LoVo (cell line): ENCODE measurements around the gene IL12A.

Experiments used
- DNase-seq: peaks from one replicate; pipeline ENCODE4 v3.0.0-alpha.2; 2016; ENCODE audit warnings: low spot score

The IL12A gene

DNA sequence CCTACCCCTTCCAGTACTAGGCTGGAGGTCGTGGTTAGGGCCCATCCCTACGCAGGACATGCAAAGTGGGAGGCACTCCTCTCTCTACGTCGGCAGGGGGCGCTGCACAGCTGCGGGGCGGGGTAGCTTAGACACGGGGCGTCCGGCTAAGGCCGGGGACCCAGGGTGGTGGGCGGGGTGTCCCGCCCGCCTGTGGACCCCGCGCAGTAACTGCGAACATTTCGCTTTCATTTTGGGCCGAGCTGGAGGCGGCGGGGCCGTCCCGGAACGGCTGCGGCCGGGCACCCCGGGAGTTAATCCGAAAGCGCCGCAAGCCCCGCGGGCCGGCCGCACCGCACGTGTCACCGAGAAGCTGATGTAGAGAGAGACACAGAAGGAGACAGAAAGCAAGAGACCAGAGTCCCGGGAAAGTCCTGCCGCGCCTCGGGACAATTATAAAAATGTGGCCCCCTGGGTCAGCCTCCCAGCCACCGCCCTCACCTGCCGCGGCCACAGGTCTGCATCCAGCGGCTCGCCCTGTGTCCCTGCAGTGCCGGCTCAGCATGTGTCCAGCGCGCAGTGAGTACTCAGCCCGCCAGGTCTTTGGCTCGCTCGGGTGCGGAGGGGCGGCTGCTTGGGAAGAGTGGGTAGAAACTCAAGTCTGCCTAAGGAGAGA, at the start of gene IL12A:
TSS of gene IL12A (plus strand) at position 219 of the 655 bp plus-strand sequence.
- peak; percentile 83 for DNase-seq

DNA sequence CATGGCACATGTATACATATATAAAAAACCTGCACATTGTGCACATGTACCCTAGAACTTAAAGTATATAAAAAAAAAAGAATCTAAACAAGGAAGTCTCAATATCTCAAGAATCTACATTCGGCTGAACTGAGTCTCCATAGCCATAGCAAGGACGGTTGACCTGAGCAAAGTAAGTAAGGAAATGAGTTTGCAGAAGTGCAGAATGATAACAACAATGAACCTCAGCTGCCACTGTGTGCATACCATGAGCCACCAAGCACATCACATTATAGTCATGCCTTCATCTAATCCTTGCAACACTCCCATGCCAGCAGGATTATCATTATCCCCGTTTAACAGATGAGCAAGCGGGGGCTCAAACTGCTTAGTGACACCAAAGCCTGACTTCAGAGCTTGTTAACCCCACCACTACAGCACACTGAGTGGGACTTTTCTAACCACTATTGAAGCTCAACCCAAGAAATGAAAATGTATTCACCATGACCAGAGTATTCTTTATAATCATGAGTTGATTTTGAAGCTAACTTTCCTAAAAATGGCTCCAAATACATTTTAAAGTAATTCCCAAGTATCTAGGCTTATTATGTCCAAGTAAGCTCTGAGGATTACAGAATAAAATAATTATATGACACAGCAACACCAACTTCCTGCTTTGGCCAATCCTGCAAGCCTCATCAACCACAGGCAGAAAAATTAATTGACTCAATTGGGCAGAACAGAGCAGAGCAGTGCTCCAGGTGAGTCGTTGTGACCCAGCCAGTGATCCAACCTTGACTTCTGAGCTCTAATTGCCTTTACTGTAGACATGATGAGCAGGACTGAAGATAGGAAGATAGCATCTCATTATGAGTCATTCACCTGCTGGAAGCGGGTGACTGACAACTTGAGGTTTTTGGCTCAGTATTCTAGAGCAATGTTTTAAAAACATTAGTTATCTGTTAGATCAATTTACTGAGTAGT, 47.3 kb upstream of the IL12A start:
- peak; percentile 12 for DNase-seq

DNA sequence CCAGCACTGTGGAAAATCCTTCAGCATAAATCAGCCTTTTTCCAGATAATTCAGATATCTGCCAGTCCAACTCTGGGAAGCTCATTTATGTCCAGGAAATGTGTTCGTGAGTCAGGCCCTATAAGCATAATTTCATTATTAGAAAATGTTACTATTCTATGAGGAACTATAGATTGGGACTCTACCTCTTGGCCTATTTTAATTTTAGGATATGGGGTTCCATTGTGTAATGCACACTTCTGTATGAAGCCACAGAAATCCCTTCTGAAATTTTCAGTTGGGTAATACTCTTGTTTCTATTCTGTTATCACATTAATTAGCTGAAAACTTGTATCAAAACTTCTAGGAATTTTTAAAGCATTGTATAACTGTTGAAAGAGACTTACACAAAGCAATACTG, 43.9 kb upstream of the IL12A start:
- no peak for DNase-seq

DNA sequence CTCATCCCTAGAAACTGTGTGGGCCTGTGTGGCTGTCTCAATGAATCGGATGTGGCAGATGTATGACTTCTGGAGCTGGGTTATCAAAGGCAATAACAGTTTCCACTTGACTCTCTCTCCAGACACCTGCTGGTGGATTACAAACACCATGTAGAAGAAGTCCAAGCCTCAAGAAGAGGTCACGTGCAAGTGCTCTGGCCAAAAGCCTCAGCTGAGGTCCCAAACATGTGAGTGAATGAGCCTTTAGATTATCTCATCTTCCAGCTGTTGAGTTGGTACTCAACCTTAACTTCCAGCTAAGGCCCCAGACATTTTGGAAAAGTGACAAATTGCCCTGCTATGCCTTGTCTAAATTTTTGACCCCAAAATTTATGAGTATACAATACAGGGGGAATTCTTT, 42.7 kb upstream of the IL12A start:
- no peak for DNase-seq

DNA sequence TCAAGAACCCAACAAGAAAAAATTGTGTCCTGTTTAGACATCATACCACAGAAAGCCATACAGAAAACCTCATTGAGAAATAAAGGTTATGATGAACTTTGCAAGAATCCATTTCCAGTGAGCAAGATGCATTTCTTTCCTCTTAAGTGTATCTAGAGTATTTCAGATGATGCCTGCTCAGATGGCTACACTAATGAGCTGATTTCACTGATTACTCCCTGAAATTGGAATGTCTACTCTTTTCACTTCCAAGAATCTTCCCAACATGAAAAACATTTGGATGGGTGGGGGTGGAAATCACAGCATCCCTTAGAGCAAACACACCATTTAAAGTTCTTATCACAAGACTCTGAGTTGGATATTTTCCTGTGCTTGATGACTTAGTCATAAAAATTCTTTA, 41.4 kb upstream of the IL12A start:
- no peak for DNase-seq

DNA sequence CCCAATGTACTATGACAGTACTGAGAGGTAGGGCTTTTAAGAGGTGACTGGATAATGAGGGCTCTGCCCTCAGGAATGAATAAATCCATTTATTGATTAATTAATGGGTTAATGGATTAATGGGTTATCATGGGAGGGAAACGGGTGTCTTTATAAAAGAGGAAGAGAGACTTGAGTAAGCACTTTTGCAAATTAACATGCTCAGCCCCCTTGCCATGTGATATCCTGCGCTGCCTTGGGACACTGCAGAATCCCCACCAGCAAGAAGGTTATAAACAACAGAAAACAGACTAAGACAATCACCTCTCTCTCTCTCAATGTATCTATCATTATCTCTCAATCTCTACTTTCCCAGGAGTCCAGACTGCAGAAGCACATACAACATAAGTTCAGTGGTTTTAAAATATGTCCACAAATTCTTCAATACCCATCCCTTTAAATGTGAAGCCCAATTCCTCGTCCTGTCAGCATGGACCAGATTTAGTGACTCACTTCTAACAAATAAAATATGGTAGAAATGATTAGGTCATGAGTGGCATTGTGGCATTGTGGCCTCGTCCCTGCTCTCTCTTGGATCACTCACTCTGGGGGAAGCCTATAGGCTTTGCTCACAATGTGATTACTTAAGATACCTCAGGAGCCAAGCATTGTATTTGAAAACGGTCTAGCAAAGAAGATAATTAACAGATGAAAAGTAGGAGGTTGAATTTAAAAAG, 40.0 kb upstream of the IL12A start:
- DNase-seq, result no peak

DNA sequence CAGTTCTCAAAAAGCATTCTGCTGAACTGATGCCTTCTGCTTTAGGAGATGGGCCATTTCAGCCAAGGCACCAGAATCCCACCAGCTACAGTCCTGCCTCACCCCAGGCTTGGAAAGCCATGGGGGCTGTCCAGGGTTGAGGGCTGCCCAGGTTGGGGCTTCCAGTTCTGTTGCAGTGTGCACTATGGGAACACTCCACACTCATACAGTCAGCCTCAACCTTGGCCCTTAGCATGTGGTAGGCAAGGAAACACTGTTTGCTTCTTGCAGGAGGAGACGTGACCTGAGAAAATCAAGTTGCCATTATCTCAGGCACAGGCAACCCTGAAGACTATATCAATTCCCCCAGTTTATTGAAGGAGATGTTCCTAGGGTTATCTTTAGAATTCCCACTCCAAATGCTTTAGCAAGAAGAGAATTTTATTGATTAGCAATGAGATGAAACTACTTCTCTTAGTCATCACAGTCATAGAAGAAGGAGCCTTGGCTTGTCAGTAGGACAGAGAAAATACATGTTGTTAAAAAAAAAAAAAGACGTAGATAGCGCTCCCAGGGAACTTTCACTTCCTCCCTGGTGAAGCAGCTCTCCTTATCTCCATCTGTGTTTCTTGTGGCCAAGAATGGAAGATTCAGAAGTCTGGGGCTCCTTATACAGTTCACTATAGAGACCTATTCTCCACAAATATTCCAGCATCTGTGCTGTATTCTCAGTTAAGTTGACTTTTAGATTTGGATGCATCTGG, 38.3 kb upstream of the IL12A start:
- DNase-seq, result no peak

DNA sequence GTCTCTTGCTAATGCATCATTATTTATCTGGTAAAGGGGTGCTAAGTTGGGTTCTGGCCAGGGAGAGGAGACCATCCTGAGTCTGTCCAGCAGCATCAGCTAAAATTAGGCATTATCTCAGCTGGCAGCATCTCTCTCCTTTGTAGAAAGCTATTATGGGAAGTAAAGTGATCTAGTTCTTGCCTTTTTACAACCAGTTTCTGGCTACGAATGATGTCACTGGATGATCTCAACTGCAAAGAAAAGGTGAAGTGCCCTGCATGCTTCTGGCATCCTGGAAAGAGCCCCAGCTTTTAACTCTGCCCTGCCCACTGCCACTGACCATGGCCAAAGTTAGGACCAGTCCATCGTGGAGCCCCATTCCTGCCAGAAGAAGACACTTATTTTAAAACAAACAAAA, 37.1 kb upstream of the IL12A start:
- no peak for DNase-seq

DNA sequence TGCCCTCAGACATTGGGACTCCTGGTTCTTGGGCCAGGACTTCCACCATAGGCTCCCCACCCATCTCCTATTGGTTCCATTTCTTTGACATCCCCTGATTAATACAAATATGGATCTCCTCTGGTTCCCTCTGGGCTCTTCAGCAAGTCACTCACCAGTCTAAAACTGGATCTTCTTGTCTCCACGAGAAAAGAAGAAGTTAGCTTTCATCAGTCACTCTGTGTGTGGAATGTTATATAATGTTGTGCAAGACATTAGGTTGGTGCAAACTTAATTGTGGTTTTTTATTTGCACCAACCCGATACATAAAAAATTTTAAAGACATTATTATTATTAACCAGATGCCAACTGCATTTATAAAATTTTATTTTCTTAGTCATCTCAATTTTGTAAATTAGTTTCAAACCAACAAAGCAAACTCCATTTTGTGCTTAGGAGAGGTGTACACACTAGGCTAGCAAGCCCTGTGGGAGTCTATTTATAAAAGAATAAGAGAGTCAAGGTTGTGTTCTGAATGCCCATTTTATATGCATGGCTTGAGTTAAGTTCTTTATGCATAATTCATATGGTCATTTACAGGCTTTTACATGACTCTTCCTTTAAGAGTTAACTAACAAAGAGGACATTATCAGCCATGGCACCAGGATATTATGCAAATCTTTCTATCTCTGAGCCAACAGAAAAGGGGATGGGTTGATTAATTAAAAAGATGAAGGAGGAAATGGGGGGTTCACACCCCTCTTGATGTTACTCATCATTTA, 35.1 kb upstream of the IL12A start:
- no peak for DNase-seq

DNA sequence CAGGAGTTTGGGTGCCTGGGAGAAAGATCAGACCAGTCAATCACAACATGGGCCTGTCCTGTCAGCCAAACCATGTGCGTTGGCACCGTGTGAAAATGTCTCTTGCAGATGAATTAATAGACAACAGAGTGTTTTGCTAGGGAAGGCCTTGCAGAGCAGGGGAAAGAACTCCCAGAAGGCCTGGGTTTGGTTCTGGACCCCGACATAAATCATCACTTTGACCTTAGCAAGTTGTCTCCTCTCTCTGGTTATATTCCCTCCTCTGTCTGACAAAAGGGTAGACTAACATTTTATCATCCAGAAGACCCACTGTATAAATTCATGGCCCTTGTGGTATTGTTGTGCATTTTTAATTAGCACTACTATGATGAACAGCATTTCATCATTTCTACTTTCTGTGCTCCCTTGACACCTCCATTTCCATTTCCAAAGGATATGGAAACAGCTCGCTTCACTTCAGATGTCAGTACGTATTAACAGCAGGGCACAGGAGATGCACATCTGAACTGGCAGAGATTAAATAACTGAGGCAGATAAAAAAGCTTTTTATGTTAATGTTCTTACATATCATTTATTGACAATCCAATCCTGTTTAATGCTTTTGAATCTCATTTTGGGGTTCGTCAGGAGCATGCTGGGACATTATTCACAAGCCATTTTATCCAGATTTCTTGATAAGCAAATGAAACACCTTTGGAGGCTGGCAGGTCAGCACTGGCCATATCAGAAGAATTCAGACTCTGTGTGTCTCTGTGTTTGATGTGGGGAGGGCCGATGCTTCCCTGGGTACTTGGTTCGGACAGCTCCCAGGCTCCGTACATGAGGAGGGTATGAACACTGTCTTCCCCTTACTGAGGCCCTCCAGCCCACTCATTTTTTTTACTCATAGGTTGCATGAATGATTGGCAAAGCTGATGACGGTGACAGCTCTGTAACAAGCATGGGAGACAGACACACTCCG, 28.2 kb upstream of the IL12A start:
- DNase-seq, result no peak

DNA sequence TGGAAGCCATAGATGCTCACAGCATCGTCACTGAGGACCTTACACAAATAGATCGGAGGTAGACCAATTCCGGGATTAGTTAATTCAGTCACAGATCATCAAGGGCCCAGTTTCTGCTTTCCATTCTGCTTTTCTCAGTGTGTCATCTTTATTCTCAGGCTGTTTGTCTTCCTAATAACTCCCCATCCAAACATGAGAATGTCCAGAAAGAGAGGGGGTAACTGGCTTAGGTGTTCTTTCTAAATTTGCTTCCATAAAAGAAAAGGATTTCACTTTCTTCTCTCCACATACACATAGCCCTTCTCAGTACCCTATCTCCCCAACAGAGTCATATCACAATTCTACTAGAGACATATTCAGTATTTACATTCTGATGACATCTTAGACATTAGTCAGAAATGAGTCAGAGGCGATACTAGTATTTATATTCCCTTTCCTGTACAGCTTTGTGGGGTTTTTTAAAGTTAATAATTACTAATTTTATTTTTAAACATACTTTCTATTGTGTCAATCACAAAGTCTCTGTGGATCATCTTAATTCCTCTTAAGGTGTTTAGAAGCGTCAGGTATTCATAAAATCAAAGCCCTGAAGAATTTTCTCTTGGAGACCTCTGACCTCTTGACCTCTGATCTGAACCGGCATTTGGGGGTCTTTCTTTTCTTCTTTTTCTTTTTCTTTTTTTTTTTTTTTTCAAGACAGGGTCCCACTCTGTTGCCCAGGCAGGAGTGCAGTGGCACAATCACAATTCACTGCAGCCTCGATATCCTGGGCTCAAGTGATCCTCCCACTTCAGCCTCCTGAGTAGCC, 24.3 kb upstream of the IL12A start:
- DNase-seq, result peak; percentile 61

DNA sequence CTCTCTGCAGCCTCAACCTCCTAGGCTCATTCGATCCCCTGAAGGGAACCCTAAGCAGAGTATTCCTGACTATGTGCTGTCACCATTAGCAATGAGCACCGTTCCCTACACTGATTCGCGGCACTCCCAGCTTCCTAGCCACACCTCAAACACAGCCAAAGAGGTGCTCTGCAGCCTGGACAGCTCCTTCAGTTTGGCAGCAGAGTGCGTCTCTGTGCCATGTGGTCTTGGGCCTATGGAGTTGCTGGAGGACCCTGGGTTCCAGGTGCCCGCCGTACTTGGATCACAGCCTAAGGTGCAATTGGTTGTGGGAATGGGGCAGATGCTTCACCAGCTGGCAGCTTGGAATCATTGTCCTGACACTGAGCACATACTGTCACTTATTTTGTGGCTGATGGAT, 17.3 kb upstream of the IL12A start:
- DNase-seq, result no peak

DNA sequence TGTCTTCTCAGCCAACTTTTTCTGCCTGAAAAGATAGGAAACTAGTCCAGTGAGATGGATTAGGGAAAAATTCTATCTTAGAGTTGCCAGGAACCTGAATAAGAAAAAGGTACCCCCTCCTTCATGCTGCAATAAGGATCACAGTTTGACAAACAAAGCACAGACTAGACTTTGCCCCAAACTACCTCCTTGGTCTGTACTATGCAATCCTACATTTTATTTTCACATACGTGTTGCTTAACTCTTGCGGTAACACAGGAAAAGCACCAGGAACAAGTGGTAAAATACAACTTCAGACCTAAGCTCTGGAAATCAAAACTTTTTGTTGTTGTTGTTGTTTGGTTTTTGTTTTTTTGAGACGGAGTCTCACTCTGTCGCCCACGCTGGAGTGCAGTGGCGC, 11.3 kb upstream of the IL12A start:
- no peak for DNase-seq

DNA sequence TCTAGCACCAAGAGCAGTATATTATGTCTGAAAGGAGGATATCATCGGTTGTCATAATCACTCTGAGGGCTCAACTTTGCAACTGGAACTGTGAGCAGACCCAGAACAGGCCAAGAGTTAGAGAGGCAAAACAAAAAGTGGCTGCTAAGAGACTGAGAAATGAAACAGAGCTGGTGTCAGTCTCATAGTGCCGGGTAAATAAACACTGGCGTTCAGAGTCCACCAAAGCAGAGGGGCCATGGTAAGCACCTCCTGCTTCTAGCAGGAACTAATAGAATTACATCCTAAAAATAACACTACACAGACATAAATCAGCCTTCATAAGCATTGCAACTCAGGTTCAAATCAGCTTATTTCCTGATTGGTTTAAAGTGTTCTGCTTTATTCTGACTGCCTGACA, 10.3 kb upstream of the IL12A start:
- DNase-seq, result no peak

DNA sequence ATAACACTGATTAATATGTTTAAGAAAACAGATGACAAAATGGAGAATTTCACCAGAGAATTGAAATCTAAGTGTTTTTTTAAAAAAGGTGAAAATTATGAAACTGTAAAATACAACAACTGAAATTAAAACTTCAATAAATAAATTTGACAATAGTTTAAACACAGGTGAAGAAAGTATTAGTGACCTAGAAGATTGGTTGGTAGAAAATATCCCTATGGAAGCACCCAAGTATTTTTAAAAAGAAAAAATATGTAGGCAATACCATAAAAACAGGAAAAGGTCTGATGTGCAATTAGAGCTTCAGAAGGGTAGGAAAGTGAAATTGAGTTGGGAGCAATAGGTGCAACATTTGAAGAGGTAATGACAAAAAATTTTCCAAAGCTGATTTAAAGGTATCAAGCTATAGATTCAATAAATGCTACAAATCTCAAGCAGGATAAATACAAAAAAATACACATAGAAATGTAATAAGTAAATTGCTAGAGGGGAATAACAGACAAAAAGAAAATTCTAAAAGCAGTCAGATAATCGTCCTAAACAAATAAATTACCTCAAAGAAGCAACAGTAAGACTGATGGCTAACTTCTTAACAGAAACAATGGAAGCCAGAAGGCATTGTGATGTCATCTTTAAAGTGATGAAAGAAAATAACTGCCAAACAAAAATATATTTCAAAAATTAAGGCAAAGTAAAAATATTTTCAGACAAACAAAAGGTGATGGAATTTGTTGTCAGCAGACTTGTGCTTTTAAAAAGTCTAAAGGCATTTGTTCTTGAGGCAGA, 9.5 kb upstream of the IL12A start:
- DNase-seq, result no peak

DNA sequence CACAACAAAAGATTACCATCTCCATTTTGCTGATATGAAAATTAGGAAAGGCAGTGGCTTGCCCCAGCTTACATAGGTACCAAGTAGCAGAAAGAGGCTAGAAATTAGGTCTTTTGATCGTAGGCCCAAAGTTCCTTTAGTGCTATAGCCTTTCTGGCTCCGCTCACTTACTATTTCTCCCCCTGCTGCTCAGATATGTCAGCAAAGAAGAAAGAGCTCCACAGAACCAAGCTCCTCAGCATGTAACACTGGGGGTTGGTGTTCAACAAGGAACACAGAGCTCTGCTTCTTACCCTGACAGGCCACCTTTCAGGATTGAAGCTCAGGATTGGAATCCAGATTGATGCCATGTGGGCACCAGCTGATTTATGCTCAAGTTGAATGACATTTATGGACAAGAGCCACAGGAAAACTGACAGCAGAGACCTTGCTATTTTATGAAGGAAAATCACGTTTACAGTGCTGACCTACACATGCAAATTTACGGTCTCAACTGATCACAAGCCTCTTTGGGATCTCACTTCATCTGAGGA, 6.1 kb upstream of the IL12A start:
- no peak for DNase-seq

DNA sequence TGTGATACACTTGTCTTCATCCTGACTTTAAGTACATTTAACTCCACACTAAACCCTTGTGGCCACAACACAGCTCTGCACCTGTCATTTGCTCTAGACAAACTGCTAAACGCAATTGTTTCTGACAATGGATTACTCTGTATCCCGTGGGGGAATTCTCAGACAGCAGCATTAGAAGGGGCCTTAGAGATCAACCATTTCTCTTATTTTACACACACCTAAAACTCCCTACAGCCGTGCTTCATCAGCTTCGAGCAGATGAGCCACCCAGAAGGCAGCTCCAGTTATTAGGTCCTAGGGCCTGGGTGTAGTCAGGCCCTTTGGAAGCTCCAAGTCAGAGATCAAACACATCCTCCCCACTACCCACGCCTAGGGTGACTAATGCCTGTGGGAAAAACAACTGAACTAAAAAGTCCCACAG, 1.3 kb upstream of the IL12A start:
- DNase-seq, result peak; percentile 12
